AG20443 (cell line): ENCODE results near the gene FGD3.
"Not testable (repeated sequence)": the region's sequence is repeated elsewhere in the genome, so short reads cannot be mapped to it uniquely, and the experiment has no call there.

ENCODE experiments used
- DNase-seq: peaks from one replicate; pipeline ENCODE4 v3.0.0; 2012; ENCODE audit warnings: low spot score, mixed read lengths

Gene FGD3

GRCh38 chr9:92947268-92948037, at the start of gene FGD3:
TSS of gene FGD3 (plus strand) at chr9:92947523. CDS start at chr9:92976257, 28,734 bp downstream.
- peak; percentile 62 for DNase-seq

- not testable (repeated sequence) for DNase-seq
Measured at GRCh38 chr9:92905137-92905536, 42.2 kb upstream of the FGD3 start.

GRCh38 chr9:92911511-92912475, 35.5 kb upstream of the FGD3 start:
- DNase-seq = no peak

GRCh38 chr9:92917176-92917800, 30.0 kb upstream of the FGD3 start:
- DNase-seq = no peak

GRCh38 chr9:92920437-92920836, 26.9 kb upstream of the FGD3 start:
- no peak for DNase-seq

- DNase-seq = no peak
Measured at GRCh38 chr9:92931606-92932005, 15.7 kb upstream of the FGD3 start.

GRCh38 chr9:92934321-92934720, 13.0 kb upstream of the FGD3 start:
- no peak for DNase-seq

GRCh38 chr9:92938025-92938424, 9.3 kb upstream of the FGD3 start:
- DNase-seq = no peak

GRCh38 chr9:92941861-92942260, 5.5 kb upstream of the FGD3 start:
- DNase-seq = peak; percentile 46

GRCh38 chr9:92942688-92943616, 4.4 kb upstream of the FGD3 start:
- DNase-seq = no peak

- DNase-seq = no peak
Measured at GRCh38 chr9:92944921-92945320, 2.4 kb upstream of the FGD3 start.

- DNase-seq = no peak
Measured at GRCh38 chr9:92945796-92946195, 1.5 kb upstream of the FGD3 start.

- no peak for DNase-seq
Measured at GRCh38 chr9:92948038-92948534, 763 bp downstream of the FGD3 start.

- no peak for DNase-seq
Measured at GRCh38 chr9:92948632-92949031, 1.3 kb downstream of the FGD3 start.

GRCh38 chr9:92949266-92949982, 2.1 kb downstream of the FGD3 start:
- DNase-seq = no peak

- no peak for DNase-seq
Measured at GRCh38 chr9:92950359-92950955, 3.1 kb downstream of the FGD3 start.

GRCh38 chr9:92952906-92953610, 5.7 kb downstream of the FGD3 start:
- no peak for DNase-seq

- DNase-seq = no peak
Measured at GRCh38 chr9:92954049-92954861, 6.9 kb downstream of the FGD3 start.

- DNase-seq = no peak
Measured at GRCh38 chr9:92954886-92955285, 7.6 kb downstream of the FGD3 start.
